NCI-H774 (cell line): Measurements from ENCODE around the gene B3GNT2.
"Not testable (repeated sequence)": the region's sequence is repeated elsewhere in the genome, so short reads cannot be mapped to it uniquely, and the experiment has no call there.

Experiments
- DNase-seq: peaks from one replicate; lab custom pipeline; 2025; lab: John Stamatoyannopoulos, UW

B3GNT2 gene

DNA sequence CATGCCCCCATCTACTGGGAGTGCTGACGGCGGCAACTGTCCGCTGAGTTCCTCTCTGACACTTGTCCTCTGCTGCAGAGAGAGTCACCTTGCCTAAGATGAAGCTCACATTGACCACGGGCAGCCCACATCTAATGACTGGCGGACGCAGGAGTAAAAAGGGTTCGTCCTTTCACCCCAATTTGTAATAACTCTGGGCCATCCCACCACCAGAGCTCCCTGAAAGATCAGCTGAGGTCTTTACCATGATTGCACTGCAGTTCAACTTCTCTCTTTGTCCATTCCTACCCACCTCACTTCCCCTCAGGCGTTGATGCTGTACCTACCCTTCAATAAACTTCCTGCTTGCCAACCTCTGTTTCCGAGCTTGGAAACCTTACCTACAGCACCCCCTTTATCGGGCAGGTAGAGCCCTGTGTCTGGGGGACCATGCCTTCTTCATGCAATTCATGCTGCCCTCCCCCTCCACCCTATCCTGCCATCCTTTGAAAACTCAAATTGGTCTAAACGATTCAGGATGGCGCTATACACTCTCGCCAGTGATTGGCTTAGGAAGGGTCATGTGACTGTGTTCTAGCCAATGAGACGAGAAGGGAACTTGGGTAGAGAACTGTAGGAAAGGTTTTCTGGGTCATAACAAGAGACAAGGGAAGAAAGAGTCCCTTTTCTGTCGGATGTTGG lies 10.3 kb upstream of the B3GNT2 start:
- no peak for DNase-seq

DNA sequence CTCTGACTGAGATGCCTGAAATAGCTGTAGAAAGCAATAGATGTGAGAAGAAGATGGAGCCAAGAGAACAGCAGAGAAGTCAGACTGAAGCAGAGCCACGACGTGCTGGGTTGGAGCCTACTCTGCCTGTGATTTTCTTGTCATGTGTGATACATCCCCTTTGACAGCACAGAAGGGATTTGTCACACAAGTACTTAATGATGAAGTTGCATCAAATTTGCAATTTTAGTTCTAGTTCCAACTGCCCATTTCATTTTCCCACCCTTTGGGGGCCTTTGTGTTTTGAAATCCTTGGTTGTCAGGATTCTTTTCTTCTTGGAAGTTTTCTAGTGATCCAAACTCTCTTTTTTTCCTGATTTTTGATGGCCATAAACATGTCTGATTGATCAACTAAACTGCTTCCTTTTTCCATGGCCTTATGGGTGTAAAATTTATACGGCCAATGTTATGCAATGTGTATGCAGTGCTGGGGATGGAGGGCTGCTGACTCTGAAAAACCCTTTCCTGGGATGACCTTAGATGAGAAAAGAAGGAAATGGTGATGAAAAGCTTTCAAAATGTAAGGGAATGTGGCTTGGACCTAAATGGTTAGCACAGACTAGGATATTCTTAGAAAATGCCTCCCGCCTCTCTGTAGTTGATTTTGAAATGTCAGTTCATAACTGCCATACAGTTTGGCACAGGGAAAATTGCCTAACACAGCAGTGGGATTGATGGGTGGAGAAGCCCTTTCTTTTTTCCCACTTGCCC lies 9.6 kb upstream of the B3GNT2 start:
- DNase-seq: no peak

DNA sequence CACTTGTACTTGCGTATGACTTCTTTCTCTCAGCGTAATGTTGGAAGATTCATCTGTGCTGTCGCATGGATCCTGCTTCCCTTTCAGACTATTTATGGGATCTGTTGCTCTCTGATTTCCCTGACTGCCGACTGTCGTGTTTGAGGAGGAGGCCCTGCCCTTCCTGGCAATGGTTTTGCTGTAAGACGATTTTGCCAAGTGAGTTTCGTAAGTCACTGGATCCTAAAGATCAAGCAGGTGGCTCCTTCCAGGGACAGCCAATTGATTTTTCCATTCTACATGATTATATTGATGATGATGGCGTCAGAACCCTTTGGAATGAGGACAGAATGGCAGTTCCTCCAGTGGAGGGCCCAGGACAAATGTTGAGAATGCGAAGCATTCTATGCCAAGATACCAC lies 8.7 kb upstream of the B3GNT2 start:
- DNase-seq: no peak

DNA sequence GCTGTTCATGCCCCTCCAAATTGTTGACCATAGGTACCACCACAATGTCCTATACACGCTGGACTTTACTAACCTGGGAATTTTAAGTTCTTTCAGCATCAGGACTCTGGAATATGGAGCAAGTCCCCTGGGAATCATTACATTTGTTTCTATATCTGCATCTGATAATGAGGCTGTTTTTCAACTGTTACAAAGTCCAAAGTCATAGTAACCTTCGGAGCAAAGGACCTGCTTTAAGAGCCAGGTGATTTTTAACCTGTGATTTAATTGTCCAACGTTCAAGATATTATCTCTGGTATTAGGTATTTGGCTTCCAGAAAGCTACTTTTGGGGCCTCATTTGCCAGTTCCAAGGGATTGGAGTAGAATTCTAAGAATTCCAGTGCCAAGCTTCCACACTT lies 7.5 kb upstream of the B3GNT2 start:
- DNase-seq: no peak

DNA sequence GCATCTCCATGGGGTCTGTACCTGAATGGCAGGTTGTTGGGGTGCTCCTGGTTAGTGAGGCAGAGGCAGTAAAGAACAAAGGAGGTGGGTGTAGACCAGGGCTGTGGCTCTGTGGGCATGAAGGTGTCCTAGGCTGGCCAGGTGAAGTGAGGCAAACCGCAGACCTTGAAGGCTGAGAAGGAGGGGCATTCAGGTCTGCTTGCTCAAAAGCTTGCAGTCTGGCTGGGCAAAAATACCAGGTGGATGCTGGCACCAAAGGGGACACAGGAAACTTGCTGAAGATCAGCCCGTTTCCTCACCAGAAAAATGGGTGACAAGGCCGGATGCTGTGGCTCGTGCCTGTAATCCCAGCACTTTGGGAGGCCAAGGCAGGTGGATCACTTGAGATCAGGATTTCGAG lies 6.7 kb upstream of the B3GNT2 start:
- no peak for DNase-seq

DNA sequence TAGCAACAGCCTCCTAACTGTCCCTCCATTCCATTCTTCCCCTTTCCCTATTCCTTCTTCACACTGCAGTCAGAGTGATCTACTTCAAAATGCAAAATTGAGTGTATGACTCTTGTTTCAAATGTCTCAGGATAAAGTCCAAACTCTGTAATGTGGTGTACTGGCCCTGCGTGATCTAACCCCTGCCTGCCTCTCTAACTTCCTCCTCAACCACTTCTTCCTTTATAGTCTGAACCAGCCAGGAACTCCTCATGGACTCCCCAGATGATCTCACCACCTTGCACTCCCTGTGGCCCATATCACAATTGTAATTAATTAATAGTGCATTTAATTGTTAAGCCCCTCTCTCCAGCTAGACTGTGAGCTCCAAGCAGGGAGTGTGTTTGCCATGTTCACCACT lies 3.1 kb upstream of the B3GNT2 start:
- no peak for DNase-seq

DNA sequence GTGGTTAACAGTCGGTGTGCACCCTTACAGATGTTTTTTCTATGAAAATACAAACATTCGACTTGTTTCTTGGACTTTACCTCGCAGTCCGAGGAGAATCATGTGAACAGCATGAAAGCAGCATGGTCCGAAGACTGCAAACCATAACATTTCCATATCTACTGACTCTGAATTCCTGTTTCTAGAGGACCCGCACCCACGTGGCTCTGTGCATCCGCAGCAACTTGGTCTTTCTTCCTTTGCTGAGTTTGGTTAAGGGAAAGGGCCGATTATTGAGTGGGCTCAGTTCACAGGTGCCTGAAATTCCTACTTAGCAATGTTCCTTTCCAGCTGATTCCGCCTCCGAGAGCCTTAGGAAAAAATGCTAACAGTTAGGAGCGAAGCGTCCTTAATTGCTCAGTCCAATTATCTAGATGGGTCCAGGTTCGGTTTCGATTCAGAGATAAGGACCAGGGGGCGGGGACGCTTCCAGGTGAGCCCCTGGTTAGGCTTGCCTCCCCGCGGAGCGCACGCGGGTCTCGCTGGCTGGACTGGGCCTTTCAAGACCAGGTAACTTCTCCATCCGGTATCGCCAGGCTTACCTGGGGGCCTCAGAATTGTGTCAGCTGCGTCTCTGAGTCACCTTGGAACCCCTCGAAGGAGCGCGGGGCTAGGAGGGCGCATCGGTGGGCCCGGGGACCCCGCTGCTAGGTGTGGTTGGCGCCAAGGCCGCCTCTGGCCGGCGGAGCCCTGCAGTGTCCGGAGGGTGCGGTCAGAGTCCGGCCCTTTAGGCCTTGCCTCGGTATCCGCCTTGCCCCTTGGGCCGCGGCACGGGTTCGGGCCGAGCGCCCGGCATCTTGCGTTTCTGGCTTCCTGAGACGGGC lies 1.1 kb upstream of the B3GNT2 start:
- DNase-seq: no peak

DNA sequence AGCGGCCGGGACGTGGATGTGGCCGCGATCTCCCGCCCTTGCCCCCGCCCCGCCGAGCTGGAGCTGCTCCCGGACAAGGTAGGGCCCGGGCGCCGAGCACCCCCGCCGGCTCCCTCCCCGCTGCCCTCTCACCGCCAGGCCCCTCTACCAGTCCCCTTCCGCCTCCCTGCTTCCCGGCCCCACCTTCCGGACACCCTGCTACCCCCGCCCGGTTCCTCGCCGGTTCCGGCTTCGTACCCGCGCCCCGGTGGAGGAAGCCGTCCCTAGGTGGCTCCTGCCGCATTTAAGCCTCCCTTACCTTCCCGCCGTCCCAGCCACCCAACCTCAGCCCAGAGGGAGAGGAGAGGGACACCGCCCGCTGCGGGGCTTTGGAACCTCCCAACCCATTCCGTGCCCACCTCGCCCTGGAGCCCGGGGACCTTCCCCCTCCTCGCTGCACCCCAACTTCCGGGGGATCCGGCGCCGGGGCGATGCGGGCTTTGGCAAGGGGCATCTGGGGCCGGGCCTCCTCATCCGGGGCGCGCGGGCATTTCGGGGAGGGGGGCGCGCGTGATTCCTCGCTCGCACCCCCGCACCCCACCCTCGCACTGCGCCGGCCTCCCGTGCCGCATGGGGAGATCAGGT lies 475 bp downstream of the B3GNT2 start:
- DNase-seq: no peak

DNA sequence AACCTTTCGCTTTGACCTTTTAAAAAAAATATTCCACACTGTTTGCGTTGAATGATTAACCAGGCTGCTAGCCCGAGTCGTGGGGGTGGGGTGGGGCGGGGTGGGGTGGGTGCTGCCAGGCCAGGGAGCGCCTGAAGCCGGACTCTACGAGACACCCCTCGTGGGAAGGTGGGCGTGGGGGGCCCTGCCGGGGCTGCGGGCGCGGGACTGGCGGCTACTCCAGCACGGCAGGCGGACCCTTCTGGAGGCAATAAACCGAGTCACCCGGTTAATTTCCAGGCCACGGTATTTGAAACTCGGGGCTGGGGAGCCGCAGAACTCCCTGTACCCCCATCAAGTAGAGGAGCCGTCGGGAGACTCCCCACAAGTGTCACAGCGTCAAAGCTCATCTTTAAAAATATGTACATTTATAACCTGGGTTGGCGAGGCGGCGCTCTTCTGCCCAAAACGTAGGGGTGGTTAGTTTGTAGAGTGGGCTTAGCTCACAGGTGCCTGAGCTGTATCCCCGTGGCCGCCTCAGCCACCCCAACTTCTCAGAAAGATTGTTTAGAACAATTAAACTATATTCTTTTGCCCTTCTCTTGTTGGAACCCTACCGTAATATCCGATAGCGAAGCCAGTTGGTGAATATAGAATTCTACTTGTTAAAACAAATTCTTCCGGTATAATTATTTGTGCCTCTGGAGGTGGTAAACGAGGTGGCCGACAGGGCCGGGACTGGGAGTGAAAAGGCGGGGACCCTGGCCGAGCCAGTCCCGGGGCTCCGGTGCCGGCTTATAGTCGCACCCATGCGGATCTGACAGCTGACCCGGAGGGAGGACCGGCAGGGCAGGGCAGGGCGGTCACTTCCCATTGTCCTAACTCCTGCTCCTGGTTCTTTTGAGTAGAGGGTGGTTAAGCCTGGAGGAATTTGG lies 1.4 kb downstream of the B3GNT2 start:
- DNase-seq: no peak

DNA sequence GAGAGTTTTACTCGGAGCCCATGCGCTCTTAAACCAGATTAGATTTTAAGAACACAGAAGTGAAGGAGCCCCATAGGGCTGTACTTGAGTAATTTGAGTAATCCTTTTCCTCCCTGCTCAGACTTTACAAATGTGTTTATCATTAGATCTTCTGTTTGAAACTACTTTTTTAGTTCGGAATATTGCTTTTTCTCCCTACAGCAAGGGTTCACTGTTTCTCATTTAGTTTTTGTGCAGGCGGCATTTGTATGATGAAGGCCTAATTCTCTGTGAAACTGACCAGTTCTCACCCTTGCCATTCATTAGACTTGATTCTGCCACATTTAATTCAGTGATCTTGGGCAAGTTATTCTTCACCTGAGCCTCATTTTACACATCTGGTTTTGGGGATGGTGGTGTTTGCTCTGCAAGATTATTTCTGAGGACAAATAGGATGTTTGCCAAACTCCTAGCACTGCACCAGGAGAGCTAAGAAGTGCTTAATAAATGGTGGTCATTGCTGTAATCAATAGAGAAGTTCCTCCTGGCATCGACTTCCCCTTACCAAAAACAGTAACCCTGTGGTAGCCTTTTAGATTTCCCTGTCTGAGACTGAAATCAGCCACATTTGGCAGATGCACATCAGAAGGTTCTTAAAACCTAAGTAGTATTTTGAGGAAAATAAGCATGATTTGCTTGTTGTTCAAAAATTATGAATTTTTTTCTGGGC lies 2.2 kb downstream of the B3GNT2 start:
- DNase-seq: no peak

DNA sequence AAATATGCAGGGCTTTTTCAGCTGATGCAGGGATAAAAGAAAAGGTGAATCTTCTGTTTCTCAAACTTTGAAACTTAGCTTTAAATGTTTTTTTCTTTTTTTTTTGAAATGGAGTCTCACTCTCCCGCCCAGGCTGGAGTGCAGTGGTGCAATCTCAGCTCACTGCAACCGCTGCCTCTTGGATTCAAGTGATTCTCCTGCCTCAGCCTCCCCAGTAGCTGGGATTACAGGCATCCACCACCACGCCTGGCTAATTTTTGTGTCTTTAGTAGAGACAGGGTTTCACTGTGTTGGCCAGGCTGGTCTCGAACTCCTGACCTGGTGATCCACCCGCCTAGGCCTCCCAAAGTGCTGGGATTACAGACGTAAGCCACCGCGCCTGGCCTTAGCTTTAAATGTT lies 2.9 kb downstream of the B3GNT2 start:
- DNase-seq: not testable (repeated sequence)

DNA sequence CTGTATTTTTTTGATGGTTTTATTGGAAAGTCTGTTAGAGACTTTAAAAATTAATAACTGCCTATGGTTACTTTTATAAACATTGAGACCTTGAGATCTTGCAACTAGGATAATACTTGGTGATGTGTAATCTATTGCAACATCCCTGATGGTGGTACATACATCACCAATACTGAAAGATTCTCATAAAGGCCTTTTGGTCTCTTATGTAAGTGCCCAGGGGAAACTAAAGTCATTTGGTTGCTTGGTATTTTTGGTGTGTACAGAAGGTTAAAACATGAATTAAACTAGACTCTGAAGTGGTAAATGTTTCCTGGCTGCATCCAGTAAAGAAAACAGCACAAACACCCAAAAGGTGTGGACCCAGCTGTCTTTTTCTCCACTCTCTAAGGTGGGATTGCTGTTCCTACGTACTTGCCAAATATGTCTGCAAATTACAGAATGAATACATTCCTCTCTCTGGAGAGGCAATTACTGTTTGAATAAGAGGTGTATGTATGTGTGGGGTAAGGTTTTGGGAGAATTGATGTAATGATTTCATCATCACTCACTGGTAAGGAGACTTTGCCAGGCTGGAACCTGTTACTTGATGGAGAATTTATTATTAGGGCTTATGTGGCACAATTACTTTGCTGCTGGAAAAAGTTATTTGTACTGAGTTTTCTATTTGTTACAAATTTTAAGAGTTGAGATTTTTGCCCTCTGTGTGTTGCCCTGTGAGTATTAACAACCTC lies 3.6 kb downstream of the B3GNT2 start:
- no peak for DNase-seq

DNA sequence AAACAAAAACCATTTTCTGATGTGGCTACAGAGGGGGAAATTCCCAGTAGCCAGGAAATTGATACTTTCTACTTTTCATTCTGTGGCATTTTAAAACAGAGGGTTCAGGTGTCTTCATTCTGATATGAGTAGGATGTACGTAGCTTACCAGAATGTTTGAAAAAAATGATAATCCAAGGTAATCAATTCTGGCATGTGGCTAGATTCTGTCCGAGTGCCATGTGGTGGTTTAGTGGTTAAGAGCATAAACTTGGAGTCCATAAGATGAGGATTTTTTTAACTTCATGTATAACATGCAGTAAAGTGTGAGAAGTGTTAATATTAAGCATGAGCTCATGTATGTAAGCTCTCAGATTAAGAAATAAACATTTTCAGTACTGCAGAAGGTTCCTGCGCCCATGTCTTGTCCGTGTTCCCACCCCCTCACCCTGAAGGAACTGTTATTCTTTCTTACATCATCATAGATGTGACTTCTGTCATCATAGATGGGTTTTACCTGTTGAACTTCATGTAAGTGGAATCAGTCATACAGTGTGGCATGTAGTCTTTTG lies 4.5 kb downstream of the B3GNT2 start:
- no peak for DNase-seq

DNA sequence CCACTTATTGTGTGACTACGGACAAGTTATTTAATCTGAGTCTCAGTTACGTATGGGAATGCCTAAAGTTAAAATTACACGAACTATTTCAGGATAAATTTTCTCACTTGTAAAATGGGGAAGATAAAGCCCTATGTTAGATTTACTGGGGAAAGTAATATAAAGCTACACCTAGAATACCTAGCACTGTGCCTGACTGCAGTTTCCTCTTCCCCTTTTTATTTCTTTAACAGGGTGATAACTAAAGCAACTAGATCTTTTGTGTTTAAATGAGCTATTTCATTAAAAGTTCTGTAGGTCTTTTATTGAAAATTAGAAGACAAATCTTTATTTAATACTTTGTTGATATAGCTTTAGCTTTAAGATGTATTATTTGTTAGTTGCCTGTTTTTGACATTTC lies 5.0 kb downstream of the B3GNT2 start:
- no peak for DNase-seq

DNA sequence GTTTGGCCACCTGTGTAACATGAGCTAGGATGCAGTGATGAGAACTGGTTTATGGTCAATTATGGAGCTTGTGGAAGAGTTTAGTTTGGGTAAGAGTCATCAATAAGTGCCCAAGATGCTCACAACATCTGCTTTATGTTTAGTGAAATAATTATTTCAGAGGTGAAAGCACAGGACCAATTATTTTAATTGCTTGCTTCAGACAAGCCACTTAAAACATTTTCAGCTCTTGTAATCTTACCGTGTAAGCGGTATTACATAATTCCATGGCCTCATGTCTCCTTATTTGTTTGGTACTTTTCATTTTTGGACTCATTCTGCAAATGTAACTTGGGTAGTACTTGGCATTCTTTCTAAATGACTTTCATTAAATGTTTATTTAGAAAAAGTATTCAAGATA lies 5.4 kb downstream of the B3GNT2 start:
- peak; percentile 43 for DNase-seq

DNA sequence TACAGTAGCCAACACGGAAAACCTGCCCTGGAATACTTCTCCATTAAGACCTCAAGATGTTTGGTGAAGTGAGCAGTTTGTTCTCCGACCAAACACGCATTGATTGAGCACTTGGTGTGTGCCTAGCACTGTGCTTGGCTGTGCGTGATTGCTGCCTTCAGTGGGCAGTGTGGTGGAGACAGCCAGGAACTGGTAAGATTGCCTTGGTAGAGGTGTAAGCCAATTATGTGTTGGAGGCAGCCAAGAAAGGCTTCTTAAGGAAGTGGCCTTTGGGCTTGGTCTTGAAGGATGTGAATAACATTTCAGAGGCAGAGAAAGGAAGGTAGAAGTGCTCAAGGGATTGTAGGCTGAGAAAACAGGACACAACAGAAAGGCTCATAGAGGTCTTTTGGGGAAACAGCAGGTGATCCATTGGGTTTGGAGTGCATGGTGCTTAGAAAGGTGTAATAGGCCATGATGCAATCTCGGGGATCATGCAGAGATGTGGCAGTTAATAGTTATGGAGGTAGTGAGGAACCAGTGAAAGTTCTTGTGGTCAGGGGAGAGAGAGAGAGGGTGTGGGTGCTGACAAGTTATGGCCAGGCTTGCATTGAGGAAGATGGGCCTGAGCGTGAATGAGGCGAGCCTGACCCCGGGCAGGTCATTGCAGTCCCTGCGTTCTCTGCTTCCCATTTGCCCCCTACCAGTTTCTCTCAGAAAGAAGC lies 6.3 kb downstream of the B3GNT2 start:
- no peak for DNase-seq

DNA sequence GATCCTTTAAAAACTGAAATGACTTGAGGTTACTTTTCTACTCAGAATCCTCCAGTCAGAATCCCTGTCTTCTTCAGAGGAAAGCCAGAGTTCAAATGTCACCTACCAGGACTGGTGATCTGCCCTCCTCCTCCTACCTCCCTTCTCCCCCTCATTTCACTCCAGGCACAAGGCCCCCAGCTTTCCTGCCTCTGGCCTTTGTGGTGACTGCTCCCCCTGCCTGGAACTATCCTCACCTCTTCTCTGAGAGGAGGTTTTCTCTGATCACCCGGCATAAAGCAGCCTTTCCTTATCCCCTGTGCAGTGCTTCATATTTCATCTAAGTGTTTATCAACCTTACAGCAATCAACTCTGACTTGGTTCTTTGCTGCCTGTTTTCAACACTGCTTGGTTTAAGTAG lies 6.8 kb downstream of the B3GNT2 start:
- no peak for DNase-seq

DNA sequence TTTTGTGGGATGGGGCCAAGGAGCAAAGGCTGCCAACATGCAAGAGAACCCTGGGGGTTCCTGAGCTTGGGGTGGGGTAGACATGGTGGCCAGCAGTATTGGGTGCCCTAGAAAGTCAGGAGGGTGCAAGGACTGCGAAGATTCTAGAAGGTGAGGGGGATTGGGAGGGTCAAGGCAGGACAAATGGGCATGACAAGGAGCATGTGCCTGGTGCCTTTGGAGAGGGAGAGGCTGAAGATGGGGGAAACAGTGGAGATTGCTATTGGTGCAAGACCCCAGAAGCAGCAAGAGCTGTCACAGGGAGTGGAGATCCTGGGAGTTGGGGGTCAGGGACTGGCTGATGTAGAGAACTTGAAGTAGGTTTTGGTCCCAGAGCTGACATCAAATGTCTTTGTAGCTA lies 7.5 kb downstream of the B3GNT2 start:
- DNase-seq: no peak

DNA sequence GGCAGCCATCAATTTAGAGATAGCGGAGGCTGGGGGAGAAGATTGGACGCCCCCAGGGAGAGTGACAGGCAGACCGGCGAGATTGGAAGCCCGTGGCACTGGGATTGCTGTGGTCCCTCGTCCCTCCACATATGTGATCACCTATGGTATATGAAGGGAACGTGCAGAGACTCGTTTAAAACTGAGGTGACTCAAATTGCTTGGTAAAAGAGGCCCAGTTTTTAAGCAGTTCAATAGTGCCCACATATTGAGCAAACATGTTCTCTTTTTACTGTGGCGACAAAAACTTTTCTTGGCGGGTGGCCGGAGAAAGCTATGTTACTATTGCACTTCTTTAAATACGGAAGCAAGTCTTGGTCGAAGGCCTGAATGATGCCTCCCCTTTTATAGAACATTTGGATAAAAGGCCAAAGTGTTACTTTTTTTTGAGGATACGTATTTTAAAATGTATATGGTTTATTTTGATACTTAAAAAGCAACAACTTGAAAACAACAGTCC lies 9.1 kb downstream of the B3GNT2 start:
- DNase-seq: no peak
